Measurements from ENCODE around the gene C1orf122. TPM values are rescaled to one million over a fixed set of nuclear protein-coding genes. Genes with fewer than 3 reads are reported as not detected.

Gene C1orf122
- total RNA-seq, 1 experiment from 2014 or later: 45.9 TPM

- TF ChIP-seq ZNF512 (CRISPR knock-in tag; IDR thresholded peaks at IDR 0.05; ENCODE audit: borderline replicate concordance) (no peak), SP1 (CRISPR knock-in tag; conservative IDR thresholded peaks at IDR 0.05) (no peak), ATF2 (CRISPR knock-in tag; IDR thresholded peaks at IDR 0.05; ENCODE audit: borderline replicate concordance, low read depth) (no peak), NFATC4 (CRISPR knock-in tag; IDR thresholded peaks at IDR 0.05) (no peak)
These were observed 6.7 kb downstream of the C1orf122 start (continued) for GRCh38 chr1:37814252-37814651.

- CTCF ChIA-PET: interaction anchor here (1.6 to 3.3 kb wide), 2 partner anchors 9 to 42 kb away, joined by 4 to 11 read pairs; partner anchors contain the start of gene MTF1
- H3K27ac Mint-ChIP-seq: no peak overlapping the region
- ATAC-seq: peak; percentile 97
These were observed 9.9 kb downstream of the C1orf122 start for GRCh38 chr1:37817481-37817880.

GRCh38 chr1:37821481-37821880, 13.9 kb downstream of the C1orf122 start:
- Mint-ChIP-seq H3K4me1 (no peaks in the 10 kb centered on the region), H3K9me3 (no peaks in the 10 kb centered on the region), H3K27ac (no peak overlapping the region), H3K36me3 (peaks cover 26% of the 10 kb centered on the region), H3K4me3 (no peak overlapping the region), H3K27me3 (ENCODE audit: low read depth) (no peaks in the 10 kb centered on the region)
- TF ChIP-seq GABPB1 (CRISPR knock-in tag; IDR thresholded peaks at IDR 0.05): no peak
- TF ChIP-seq ZBTB21 (CRISPR knock-in tag; IDR thresholded peaks at IDR 0.05; ENCODE audit: borderline replicate concordance): no peak
- no peak for TF ChIP-seq CTCF (IDR thresholded peaks at IDR 0.05)
- TF ChIP-seq NFYB (CRISPR knock-in tag; conservative IDR thresholded peaks at IDR 0.05; ENCODE audit: low read depth): no peak
- no peak for TF ChIP-seq ZNF532 (CRISPR knock-in tag; IDR thresholded peaks at IDR 0.05; ENCODE audit: borderline replicate concordance)
- TF ChIP-seq HMGXB4 (CRISPR knock-in tag; IDR thresholded peaks at IDR 0.05): no peak
- ChIA-PET POLR2A (interaction anchor here (0.8 kb wide), 1 partner anchor 14 kb away, joined by 3 read pairs; the partner anchor contains the start of genes C1orf122 and YRDC), CTCF (no interaction called here)
- ATAC-seq (no peak), DNase-seq (ENCODE audit: low spot score) (no peak)

More at GRCh38 chr1:37817481-37817880, 9.9 kb downstream of the C1orf122 start:
- Mint-ChIP-seq H3K4me3 (no peak overlapping the region), H3K9me3 (no peaks in the 10 kb centered on the region), H3K4me1 (no peaks in the 10 kb centered on the region), H3K36me3 (peaks cover 17% of the 10 kb centered on the region), H3K27me3 (ENCODE audit: low read depth) (no peaks in the 10 kb centered on the region)
- POLR2A ChIA-PET: no interaction called here
- peak; percentile 25 for DNase-seq (ENCODE audit: low spot score)
- TF ChIP-seq USF2 (CRISPR knock-in tag; IDR thresholded peaks at IDR 0.05): no peak
- TF ChIP-seq ZNF423 (CRISPR knock-in tag; IDR thresholded peaks at IDR 0.05): no peak

Data from WTC11 (cell line).